Activated naive CD4-positive, alpha-beta T cell treated with anti-CD3 and anti-CD28 coated beads, Interleukin-2, amount 50 U/mL, for 16 hours (primary cell): Measurements from ENCODE around the gene SRGAP1.
"Not testable (repeated sequence)": the region's sequence is repeated elsewhere in the genome, so short reads cannot be mapped to it uniquely, and the experiment has no call there.

ENCODE experiments used
- DNase-seq: peaks from one replicate; pipeline ENCODE4 v3.0.0-alpha.2; 2020

SRGAP1 gene

GRCh38 chr12:64131456-64131855 lies 287.0 kb downstream of the SRGAP1 start:
- DNase-seq = not testable (repeated sequence)

GRCh38 chr12:64132672-64133071 lies 288.2 kb downstream of the SRGAP1 start:
- not testable (repeated sequence) for DNase-seq

GRCh38 chr12:64137117-64137516 lies 292.6 kb downstream of the SRGAP1 start:
- no peak for DNase-seq

DNA sequence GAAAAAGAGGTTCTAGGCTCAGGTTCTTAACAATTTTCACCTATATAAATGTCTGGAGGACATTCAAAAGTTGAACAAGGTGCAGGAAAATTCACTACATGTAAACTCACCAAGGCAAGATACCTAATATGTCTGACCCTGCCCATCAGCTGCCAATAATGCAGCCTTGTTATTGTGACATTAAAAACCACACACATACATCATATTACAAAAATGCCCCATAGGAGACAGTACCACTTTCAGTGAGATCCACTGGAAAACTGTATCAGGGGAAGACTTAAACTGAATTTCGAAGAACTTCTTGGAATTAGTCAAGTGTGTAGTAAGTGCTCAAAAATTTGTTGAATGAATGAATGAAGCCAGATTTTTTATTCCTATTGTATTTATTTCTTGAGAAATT lies 294.5 kb downstream of the SRGAP1 start:
- no peak for DNase-seq

- no peak for DNase-seq
Observed at GRCh38 chr12:64142382-64142781, 297.9 kb downstream of the SRGAP1 start.

DNA sequence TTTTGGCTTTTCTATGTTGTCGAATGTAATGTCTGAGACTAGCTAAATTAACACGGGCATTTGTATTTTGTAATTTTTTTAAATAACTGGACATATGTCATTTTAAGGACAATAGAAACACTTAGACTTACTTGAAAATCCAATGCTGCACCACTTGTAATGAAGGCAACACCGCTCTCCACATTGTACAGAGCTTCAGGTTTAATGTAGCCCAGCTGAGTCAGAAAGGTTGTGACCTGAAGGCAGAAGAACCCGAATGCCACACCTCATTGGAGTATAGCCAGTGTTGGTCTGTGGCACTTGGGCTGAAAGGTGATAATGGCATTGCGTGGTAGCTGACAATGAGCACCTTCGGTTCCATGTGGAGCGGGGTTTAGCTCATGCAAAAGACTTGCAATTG lies 298.3 kb downstream of the SRGAP1 start:
- DNase-seq = no peak

- DNase-seq = no peak
Observed at GRCh38 chr12:64145226-64145625, 300.7 kb downstream of the SRGAP1 start.

GRCh38 chr12:64147011-64147631 lies 302.6 kb downstream of the SRGAP1 start:
- no peak for DNase-seq

DNA sequence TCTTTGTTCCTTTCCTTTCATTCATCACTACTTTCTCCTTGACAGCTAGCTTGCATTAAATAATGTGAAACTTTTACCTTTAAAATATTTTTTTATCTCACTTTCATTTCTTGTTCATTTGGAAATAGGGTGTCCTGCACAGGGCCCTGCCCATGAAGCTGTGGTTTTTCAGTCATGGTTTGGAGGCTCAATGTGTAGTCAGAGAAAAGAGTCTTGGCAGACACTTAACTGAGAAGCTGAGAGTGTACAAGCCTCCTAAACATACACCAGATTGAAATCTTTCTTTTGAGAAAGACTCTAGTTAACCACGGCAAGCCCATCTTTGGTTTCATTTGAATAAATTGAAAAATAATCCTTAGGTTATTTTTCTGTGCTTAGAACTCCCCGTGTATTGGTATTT lies 303.4 kb downstream of the SRGAP1 start:
- DNase-seq = no peak

DNA sequence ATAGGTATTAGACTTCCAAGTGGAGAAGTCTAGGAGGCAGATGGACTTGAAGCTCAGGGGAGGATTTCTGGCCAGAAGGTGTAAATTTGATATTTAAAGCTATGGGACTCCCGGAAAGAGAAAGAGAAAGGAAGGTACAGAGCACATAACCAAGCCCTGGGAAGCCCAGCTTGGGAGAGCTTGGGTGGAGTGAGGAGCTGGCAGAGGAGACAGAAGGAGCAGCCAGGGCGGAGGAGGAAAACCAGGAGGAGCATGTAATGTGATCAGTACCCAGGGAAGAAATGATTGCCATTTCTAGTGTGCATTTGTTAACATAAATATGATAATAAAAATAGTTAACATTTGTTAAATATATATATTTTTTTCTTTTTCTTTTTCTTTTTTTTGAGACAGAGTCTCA lies 310.2 kb downstream of the SRGAP1 start:
- DNase-seq = no peak

- no peak for DNase-seq
Observed at GRCh38 chr12:64157110-64157509, 312.6 kb downstream of the SRGAP1 start.

DNA sequence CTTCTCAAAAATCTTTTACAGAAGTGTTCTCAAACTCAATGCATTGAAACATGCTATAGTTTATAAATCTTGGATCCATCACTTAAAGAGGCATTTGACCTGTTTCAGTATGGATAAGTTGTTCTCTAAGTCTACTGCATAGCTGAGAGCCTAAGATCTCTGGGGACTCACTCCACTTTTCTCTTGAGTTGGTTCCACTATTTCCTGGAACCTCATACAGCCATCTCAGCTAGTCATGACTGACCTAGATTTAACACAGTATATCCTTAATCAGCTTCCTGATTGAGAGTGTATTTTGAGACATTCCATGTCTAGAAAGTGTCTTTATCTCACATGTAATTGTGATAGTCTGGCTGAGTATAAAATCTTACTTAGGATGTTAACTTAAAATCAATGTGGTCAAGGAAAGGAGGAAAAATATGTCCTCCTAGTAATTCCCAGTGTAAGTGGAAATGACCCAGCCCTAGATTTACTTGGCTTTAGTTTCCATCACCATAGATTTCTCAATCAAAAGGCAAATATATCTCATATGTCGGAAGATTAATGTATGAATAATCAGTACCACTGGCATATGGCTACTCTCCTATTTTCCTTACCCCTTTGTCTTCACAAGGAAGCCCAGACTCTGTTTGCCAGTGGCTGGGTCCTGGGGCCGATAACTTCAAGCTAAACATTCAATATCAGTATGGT lies 315.7 kb downstream of the SRGAP1 start:
- DNase-seq = no peak

DNA sequence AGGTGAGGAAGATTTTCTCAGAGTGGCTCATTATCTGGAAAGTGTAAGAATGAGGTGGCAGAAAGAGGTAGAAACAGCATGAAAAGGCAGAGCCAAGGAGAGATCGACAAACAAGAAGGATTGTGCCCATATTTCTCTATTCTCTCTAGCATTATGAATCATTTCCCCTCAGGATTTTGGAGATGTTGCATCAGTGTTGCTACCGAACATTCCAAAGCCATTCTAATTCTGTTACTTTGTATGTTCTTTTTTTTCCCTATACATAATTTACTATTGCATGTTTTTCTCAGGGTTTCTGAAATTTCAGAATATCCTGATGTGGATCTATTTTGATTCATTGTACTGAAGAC lies 316.2 kb downstream of the SRGAP1 start:
- DNase-seq = no peak

GRCh38 chr12:64166606-64167005 lies 322.1 kb downstream of the SRGAP1 start:
- DNase-seq = not testable (repeated sequence)

GRCh38 chr12:64167041-64167440 lies 322.5 kb downstream of the SRGAP1 start:
- not testable (repeated sequence) for DNase-seq

- no peak for DNase-seq
Observed at GRCh38 chr12:64170024-64170423, 325.5 kb downstream of the SRGAP1 start.

DNA sequence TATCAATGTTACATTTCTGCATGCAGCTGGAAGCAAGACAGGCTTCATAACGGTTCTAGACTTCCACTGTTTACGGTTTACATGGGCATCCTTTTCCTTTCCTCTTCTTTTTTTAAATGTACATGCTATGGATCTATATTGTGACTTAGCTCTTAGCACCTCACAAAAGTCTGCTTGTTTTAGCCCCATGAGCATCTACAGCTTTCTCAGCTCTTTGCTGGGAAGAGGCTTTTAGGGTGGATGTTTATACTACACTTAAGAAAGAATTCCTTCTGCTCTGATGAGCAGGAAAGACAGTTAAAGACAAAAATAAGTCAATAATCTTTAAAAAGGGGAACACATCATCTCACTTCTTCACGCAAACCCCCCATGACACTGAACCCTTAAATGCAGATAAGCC lies 326.2 kb downstream of the SRGAP1 start:
- DNase-seq = no peak

DNA sequence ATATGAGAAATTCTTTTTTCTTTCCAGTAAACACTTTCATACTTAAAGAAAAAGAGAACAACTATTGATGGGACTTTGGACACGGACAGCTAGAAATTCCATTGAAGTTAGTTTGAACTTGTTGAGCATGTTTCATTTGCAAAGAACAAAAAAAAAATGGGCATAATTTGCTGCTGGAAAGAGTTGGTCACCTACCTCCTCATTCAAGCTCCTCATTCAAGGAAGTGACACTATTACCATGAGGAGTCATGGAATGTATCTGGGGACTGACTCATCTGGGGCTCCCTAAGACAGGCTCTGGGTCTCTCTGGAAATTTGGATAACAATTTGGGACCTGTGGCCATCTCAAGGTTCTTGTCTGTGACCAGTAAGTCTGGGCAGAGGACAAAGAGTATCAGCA lies 327.2 kb downstream of the SRGAP1 start:
- DNase-seq = no peak

DNA sequence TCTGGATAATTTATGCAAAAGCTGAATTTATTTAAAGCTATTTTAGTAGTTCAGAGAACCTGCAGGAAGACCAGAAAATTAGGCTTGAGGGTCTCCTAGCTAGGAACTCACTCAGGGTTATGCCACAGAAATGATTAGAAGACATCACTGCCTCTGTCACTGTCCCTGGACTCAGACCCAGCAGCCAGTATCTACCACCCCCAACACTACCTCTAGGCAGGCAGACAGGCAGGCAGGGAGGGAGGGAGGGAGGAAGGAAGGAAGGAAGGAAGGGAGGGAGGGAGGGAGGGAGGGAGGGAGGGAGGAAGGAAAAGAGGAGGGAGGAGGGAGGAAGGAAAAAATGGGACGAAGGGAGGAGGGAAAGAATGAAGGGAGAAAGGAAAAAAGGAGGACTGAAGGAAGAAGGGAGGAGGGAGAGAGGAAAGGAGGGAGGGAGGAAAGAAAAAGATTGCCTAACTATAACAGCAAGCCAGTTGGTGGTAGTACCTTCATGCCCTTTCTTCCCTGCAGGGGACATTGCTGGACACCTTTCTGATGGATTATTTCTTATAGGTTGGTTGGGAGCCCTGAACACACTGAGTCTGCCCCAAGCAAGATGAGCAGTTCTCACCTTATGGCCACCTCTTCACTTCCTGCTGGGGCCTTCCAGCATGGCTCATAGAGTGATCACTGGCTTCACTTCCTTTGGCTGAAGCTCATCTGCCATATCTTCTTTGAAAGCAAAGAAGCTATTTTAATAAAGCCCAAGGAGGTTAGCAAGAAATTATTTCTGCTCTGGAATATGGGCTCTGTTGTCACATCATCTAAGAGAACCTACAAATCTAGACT lies 327.9 kb downstream of the SRGAP1 start:
- no peak for DNase-seq

DNA sequence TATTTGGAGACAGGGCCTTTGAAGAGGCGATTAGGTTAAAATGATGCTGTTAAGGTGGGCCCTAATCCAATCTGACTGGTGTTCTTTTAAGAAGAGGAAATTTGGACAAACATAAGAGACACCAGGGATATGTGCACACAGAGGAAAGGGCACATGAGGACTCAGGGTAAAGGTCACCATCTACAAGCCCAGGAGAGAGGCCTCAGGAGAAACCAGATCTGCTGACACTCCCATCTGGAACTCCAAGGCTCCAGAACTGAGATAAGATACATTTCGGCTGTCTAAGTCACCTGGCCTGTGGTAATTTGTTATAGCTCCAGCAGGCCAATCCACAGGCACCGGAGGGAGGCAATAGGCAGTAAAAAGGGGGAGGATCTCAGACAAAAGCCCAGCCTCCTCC lies 329.0 kb downstream of the SRGAP1 start:
- no peak for DNase-seq

- DNase-seq = no peak
Observed at GRCh38 chr12:64175254-64175945, 330.9 kb downstream of the SRGAP1 start.

DNA sequence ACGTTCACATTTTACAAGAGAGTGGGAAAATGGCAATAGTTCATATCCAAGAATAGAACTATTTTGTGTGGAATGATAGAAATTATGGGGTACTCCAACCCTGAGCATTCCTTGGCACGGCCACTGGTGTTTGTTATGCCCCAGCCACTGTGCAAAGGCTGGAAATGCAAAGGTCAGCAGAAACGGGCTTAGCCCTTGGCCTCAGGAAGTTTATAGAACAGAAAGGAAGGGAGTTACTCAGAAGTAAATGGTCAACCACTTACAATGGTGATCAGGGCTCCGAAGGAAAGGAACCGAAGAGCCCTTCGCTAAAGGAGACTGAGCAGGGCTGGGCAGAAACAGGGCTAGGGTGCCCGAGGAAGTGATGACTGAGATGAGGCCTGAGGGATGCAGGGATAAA lies 332.5 kb downstream of the SRGAP1 start:
- no peak for DNase-seq

- no peak for DNase-seq
Observed at GRCh38 chr12:64178122-64178521, 333.6 kb downstream of the SRGAP1 start.

DNA sequence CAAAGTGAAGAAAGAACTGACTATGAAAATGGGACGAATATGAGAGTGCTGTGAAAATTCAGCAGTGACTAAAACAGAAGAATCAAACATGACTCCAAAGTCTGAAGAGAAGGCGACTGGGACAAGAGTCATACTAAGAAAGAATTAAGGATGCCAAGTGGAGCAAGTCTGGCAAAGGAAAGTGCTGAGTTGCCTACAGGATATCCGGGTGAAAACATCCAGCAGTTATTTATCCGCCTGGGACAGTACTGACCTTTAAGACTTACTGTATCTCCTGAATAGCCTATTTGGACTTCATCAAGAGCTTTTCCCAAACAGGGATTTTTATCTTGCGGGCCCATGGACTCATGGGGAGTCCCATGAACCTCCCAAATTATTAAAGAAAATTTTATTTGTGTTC lies 336.5 kb downstream of the SRGAP1 start:
- no peak for DNase-seq
